Osteoblast (primary cell): ENCODE measurements around the gene DGKD. TPM values are rescaled to one million over a fixed set of nuclear protein-coding genes. Genes with fewer than 3 reads are reported as not detected.

Source experiments
- DNase-seq: peaks from one replicate; pipeline ENCODE4 v3.0.0; 2011; ENCODE audit warnings: low spot score, mixed read lengths; ENCODE audit not compliant: insufficient read length; ENCODE audit errors: missing footprints
- H2AFZ ChIP-seq: 2 replicates; pipeline ENCODE4 v1.6.0; 2011; ENCODE audit warnings: mild to moderate bottlenecking, low read length
- H3K27ac ChIP-seq: 2 replicates; pipeline ENCODE4 v1.5.1; 2011; ENCODE audit warnings: mild to moderate bottlenecking, low read depth, low read length, moderate library complexity
- H3K27me3 ChIP-seq: 2 replicates; pipeline ENCODE4 v1.6.0; 2012; ENCODE audit warnings: mild to moderate bottlenecking, control low read depth, inconsistent platforms, low read length, moderate library complexity; ENCODE audit not compliant: insufficient read depth
- H3K36me3 ChIP-seq: 2 replicates; pipeline ENCODE4 v1.5.1; 2011; ENCODE audit warnings: mild to moderate bottlenecking, low read length, control low read depth, moderate library complexity; ENCODE audit not compliant: insufficient read depth
- H3K4me1 ChIP-seq: 2 replicates; pipeline ENCODE4 v1.5.1; 2011; ENCODE audit warnings: mild to moderate bottlenecking, low read length, control low read depth, moderate library complexity; ENCODE audit not compliant: insufficient read depth
- H3K4me2 ChIP-seq: 2 replicates; pipeline ENCODE4 v1.6.0; 2011; ENCODE audit warnings: mild to moderate bottlenecking, low read length; ENCODE audit not compliant: insufficient read depth
- H3K4me3 ChIP-seq: fragments of 200-600 bp; sonication (generic); 3 replicates; pipeline ENCODE4 v1.5.1; 2012; ENCODE audit warnings: mild to moderate bottlenecking, low read length, inconsistent platforms; ENCODE audit not compliant: insufficient read depth
- H3K79me2 ChIP-seq: 2 replicates; pipeline ENCODE4 v1.6.0; 2012; ENCODE audit warnings: mild to moderate bottlenecking, low read length, control low read depth, inconsistent platforms; ENCODE audit not compliant: insufficient read depth
- H3K9me3 ChIP-seq: 2 replicates; pipeline ENCODE4 v1.5.1; 2011; ENCODE audit warnings: low read depth, low read length, control low read depth
- H4K20me1 ChIP-seq: 2 replicates; pipeline ENCODE4 v1.6.0; 2012; ENCODE audit warnings: mild to moderate bottlenecking, low read length, control low read depth; ENCODE audit not compliant: insufficient read depth
- total RNA-seq: library from RNA; depleted of rRNA; stranded (reverse); fragments of >200 nt; gene quantifications from 2 replicates; pipeline ENCODE4 v1.2.3, GENCODE V29; 2012
- TF ChIP-seq, protein P1 (sequence below): IDR thresholded peaks from 2 replicates; pipeline ENCODE4 v1.5.1; 2011; ENCODE audit warnings: mild to moderate bottlenecking, low read depth, low read length, moderate library complexity; ENCODE audit errors: extremely low read depth

Gene DGKD
- total RNA-seq, 1 donor = 6.5 TPM

DNA sequence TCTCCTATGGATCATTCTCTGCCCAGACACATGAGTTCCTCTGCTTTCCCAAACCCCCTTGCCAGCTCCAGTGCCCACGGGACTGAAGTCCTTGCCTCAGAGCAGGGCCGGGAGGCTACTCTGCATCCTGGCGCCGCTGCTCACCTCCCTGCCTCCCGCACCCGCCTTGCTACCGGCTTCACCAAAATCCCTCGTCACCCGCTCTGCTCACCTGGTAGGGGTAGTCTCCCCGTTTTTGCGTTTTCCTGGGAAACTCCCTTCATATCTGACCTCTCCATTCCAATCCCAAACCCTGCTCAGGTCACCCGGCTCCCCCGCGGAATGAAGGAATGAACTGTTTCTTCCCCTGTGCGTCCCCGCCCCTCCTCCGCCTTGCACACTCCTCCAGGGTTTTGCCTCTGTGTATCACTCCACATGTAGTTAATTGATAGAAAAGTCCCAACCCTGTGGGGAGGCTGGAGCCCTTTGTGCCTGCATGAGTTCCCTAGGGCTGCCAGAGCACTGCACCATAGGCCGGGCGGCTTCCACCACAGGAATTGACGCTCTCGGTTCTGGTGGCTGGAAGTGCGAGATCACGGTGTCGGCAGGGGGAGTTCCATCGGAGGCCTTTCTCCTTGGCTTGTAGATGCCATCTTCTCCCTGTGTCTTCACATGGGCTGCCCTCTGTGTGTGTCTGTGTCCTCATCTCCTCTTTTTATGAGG lies 2.0 kb upstream of the DGKD start:
- no peak overlapping the region for H3K4me2 ChIP-seq
- TF ChIP-seq, protein P1, sequence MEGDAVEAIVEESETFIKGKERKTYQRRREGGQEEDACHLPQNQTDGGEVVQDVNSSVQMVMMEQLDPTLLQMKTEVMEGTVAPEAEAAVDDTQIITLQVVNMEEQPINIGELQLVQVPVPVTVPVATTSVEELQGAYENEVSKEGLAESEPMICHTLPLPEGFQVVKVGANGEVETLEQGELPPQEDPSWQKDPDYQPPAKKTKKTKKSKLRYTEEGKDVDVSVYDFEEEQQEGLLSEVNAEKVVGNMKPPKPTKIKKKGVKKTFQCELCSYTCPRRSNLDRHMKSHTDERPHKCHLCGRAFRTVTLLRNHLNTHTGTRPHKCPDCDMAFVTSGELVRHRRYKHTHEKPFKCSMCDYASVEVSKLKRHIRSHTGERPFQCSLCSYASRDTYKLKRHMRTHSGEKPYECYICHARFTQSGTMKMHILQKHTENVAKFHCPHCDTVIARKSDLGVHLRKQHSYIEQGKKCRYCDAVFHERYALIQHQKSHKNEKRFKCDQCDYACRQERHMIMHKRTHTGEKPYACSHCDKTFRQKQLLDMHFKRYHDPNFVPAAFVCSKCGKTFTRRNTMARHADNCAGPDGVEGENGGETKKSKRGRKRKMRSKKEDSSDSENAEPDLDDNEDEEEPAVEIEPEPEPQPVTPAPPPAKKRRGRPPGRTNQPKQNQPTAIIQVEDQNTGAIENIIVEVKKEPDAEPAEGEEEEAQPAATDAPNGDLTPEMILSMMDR = no peak
- H2AFZ ChIP-seq = no peak overlapping the region
- DNase-seq = no peak
- no peak overlapping the region for H3K4me3 ChIP-seq
- no peaks in the 10 kb centered on the region for H3K9me3 ChIP-seq
- no peaks in the 10 kb centered on the region for H3K27me3 ChIP-seq
- no peaks in the 10 kb centered on the region for H3K36me3 ChIP-seq
- peaks cover 25% of the 10 kb centered on the region for H3K4me1 ChIP-seq
- H3K79me2 ChIP-seq = peaks cover 15% of the 10 kb centered on the region
- no peak overlapping the region for H3K27ac ChIP-seq
- peaks cover 13% of the 10 kb centered on the region for H4K20me1 ChIP-seq

DNA sequence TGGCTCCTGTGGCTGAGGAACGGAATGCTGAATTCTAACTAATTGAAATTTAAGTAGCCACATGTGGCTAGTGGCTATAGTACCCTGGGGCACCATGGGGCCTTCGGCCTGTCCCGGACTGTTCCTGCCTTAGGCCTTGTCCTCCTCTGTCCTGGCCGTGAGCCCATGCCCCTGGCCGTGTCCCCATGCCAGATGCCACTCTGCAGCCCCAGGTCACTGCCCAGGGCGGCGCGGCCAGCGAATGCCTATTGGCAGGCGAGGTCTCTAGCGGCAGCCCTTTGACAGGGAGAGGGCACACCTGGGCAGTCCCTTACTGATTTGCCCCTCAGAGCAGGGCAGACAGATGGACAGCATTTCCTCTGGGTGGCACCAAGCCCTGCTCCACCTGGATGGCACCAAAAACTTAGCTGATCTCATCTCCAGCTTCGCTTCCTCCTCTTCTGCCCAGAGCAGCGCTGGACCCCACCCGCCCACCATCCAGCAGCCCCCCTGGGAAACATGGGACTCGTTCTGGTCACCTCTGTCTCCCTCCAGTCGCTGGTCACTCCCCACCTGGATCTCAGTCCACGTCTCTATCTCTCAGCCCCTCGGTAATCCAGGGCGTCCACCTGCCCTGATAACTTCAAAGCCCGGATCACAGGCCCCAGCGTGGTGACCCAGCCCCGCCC lies 1.1 kb upstream of the DGKD start:
- Histone ChIP-seq H3K4me2 (peak overlapping the region; percentile 84), H4K20me1 (peaks cover 13% of the 10 kb centered on the region), H3K9me3 (no peaks in the 10 kb centered on the region), H3K27me3 (no peaks in the 10 kb centered on the region), H3K4me3 (peak overlapping the region; percentile 73), H3K4me1 (peaks cover 25% of the 10 kb centered on the region), H3K79me2 (peaks cover 15% of the 10 kb centered on the region), H3K36me3 (no peaks in the 10 kb centered on the region), H2AFZ (peak overlapping the region; percentile 97), H3K27ac (no peak overlapping the region)
- DNase-seq = no peak
- TF ChIP-seq, protein P1 = no peak

DNA sequence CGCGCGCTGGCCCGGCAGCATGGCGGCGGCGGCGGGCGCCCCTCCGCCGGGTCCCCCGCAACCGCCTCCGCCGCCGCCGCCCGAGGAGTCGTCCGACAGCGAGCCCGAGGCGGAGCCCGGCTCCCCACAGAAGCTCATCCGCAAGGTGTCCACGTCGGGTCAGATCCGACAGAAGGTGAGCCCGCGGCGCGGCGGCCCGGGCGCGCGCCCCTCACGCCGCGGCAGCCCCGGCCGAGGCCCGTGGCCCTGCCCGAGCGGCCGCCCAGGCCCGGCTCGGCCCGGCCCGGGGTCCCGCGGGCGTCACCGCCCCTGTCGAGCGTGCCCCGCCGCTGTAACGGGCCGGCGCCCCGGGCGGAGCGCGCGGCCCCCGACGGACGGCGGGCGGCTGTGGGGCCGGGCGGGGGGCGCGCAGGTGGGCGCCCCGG lies 218 bp downstream of the DGKD start:
- DNase-seq = no peak
- H3K36me3 ChIP-seq = no peaks in the 10 kb centered on the region
- no peaks in the 10 kb centered on the region for H3K9me3 ChIP-seq
- no peaks in the 10 kb centered on the region for H3K27me3 ChIP-seq
- H3K27ac ChIP-seq = no peak overlapping the region
- peaks cover 20% of the 10 kb centered on the region for H3K79me2 ChIP-seq
- H2AFZ ChIP-seq = no peak overlapping the region
- H3K4me1 ChIP-seq = peaks cover 25% of the 10 kb centered on the region
- TF ChIP-seq, protein P1 = no peak
- H4K20me1 ChIP-seq = peaks cover 16% of the 10 kb centered on the region
- peak overlapping the region; percentile 89 for H3K4me2 ChIP-seq
- peak overlapping the region; percentile 76 for H3K4me3 ChIP-seq

DNA sequence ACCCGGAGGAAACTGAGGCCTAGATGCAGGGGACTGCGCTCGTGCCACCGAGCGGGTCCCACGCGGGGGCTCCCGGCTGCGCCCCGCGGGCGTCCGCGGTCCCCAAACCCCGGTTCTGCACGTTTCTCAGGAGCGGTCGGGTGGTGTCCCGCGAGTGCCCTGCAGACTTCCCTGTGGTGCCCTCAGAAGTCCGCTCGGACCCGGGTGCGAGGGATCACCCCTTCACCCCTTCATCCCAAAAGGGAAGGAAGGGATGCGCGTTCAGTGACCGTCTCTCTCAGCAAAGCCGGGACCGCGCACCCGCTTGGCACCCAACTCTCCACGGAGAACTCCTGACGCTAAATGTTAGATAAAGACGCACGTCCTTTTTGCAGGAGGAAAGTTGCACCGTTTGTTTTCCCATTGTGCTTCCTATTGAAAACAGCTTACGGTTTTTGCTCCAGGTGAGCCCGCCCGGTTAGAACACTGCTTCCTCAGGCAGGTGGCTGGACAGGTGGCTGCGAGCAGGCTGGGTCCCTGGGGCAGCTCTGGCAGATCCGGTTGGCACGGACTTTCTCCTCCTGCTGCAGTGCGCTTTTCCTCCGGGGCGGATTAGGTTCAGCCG lies 779 bp downstream of the DGKD start:
- Histone ChIP-seq H3K36me3 (no peaks in the 10 kb centered on the region), H3K27ac (no peak overlapping the region), H3K27me3 (no peaks in the 10 kb centered on the region), H3K79me2 (peaks cover 22% of the 10 kb centered on the region), H3K4me3 (peak overlapping the region; percentile 76), H3K9me3 (no peaks in the 10 kb centered on the region), H4K20me1 (peaks cover 16% of the 10 kb centered on the region), H3K4me1 (peaks cover 25% of the 10 kb centered on the region), H2AFZ (peak overlapping the region; percentile 72), H3K4me2 (peak overlapping the region; percentile 89)
- TF ChIP-seq, protein P1 = no peak
- peak; percentile 94 for DNase-seq
